Caco-2 (cell line): ENCODE data around the gene KRTAP5-2. TPM values are rescaled to one million over a fixed set of nuclear protein-coding genes. Genes with fewer than 3 reads are reported as not detected.

Experiments used
- BruUV-seq: library from RNA; stranded (reverse); fragments of 400-500 nt; replicated peaks from 2 replicates; lab custom pipeline; 2021; lab: Mats Ljungman, UMichigan
- CTCF ChIA-PET: fragments of 300-600 bp; sonication (Branson Sonifier 250); formaldehyde crosslinking; loops from one replicate; lab custom pipeline; 2022; ENCODE audit warnings: antibody characterized with exemption; lab: Charles Lee
- POLR2A ChIA-PET: fragments of 300-600 bp; sonication (Branson Sonifier 250); formaldehyde crosslinking; loops from one replicate; lab custom pipeline; 2022; ENCODE audit warnings: antibody characterized with exemption; lab: Charles Lee
- DNase-seq, 2 experiments: peaks; one replicate each; pipeline versions ENCODE4 v3.0.0 to v3.0.0-alpha.2; 2020 to 2022
- H3K27me3 ChIP-seq: replicated peaks from 2 replicates; pipeline ENCODE4 v1.6.0; 2011; ENCODE audit warnings: low read length; ENCODE audit not compliant: control insufficient read depth, insufficient read depth
- H3K36me3 ChIP-seq: 2 replicates; pipeline ENCODE4 v1.5.1; 2011; ENCODE audit warnings: low read length; ENCODE audit not compliant: control insufficient read depth, insufficient read depth
- H3K4me1 ChIP-seq: fragments of 250-450 bp; sonication (Bioruptor Pico); 2 replicates; pipeline ENCODE4 v1.5.1; 2020; ENCODE audit warnings: mild to moderate bottlenecking
- H3K4me3 ChIP-seq: 2 replicates; pipeline ENCODE4 v1.5.1; 2011; ENCODE audit warnings: low read depth, mild to moderate bottlenecking, control low read depth, low read length
- H3K9me3 ChIP-seq: fragments of 250-450 bp; sonication (Bioruptor Pico); 2 replicates; pipeline ENCODE4 v1.5.1; 2020; ENCODE audit warnings: mild to moderate bottlenecking, moderate library complexity
- H3K27ac Mint-ChIP-seq: one replicate; pipeline ENCODE4 v1.8.0; 2022; ENCODE audit warnings: mixed read lengths; ENCODE audit not compliant: unreplicated experiment
- H3K27me3 Mint-ChIP-seq: one replicate; pipeline ENCODE4 v1.8.0; 2022; ENCODE audit warnings: mixed read lengths; ENCODE audit not compliant: insufficient read depth, unreplicated experiment
- H3K36me3 Mint-ChIP-seq: one replicate; pipeline ENCODE4 v1.8.0; 2022; ENCODE audit warnings: mild to moderate bottlenecking, mixed read lengths; ENCODE audit not compliant: insufficient read depth, unreplicated experiment
- H3K4me1 Mint-ChIP-seq: one replicate; pipeline ENCODE4 v1.8.0; 2022; ENCODE audit warnings: low read depth, mixed read lengths; ENCODE audit not compliant: unreplicated experiment
- H3K4me3 Mint-ChIP-seq: one replicate; pipeline ENCODE4 v1.8.0; 2022; ENCODE audit warnings: mild to moderate bottlenecking, moderate library complexity, mixed read lengths; ENCODE audit not compliant: unreplicated experiment
- H3K9me3 Mint-ChIP-seq: one replicate; pipeline ENCODE4 v1.8.0; 2022; ENCODE audit warnings: mixed read lengths; ENCODE audit not compliant: unreplicated experiment
- intact Hi-C: fragments of 100-400 bp; cut with micrococcal nuclease; formaldehyde crosslinking; loops from one replicate; pipeline ENCODE4 v1.10.0; 2022; ENCODE audit not compliant: unreplicated experiment
- total RNA-seq: library from RNA; stranded (reverse); gene quantifications from 2 replicates; pipeline ENCODE4 v1.2.3, GENCODE V29; 2022
- TF ChIP-seq, protein P1 (sequence below), 2 experiments: fragments of 200-600 bp in 1 of 2; IDR thresholded peaks; 1 replicate in 1 of 2; 2 replicates in 1 of 2; pipeline versions ENCODE4 v1.5.1 to v1.8.0; 2011 to 2022; ENCODE audit warnings: antibody characterized with exemption in 1 of 2, control low read depth in 1 of 2, inconsistent platforms in 1 of 2, low read depth in 1 of 2, low read length in 1 of 2, mild to moderate bottlenecking in 1 of 2, moderate library complexity in 1 of 2; ENCODE audit not compliant: insufficient read depth in 1 of 2, severe bottlenecking in 1 of 2, unreplicated experiment in 1 of 2

KRTAP5-2 gene
- total RNA-seq, 1 experiment from 2014 or later, result not detected

DNA sequence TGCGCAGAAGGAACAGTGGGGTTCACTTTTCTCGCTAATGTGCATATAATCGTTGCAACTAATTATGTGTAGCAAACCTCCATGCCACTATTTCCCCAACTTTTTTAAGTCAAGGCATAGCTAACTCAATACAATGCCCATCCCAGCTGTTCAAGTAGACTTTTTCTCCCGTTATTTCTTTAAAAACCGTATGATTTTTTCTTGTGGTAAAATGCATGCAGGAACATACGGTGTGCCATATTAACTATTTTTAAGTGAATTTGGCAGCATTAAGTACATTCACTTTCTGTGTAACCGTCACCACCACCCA is 23.2 kb downstream of the KRTAP5-2 start:
- Mint-ChIP-seq H3K4me1 (no peaks in the 10 kb centered on the region), H3K27ac (no peak overlapping the region), H3K27me3 (no peaks in the 10 kb centered on the region), H3K9me3 (peaks cover 17% of the 10 kb centered on the region), H3K36me3 (no peaks in the 10 kb centered on the region), H3K4me3 (peak overlapping the region; percentile 70)
- TF ChIP-seq, protein P1, sequence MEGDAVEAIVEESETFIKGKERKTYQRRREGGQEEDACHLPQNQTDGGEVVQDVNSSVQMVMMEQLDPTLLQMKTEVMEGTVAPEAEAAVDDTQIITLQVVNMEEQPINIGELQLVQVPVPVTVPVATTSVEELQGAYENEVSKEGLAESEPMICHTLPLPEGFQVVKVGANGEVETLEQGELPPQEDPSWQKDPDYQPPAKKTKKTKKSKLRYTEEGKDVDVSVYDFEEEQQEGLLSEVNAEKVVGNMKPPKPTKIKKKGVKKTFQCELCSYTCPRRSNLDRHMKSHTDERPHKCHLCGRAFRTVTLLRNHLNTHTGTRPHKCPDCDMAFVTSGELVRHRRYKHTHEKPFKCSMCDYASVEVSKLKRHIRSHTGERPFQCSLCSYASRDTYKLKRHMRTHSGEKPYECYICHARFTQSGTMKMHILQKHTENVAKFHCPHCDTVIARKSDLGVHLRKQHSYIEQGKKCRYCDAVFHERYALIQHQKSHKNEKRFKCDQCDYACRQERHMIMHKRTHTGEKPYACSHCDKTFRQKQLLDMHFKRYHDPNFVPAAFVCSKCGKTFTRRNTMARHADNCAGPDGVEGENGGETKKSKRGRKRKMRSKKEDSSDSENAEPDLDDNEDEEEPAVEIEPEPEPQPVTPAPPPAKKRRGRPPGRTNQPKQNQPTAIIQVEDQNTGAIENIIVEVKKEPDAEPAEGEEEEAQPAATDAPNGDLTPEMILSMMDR (IDR thresholded peaks at IDR 0.05; ENCODE audit: insufficient read depth in 1 of 2, low read depth in 1 of 2, low read length in 1 of 2, severe bottlenecking in 1 of 2, unreplicated experiment in 1 of 2), result no peak
- no TSS peak for BruUV-seq
- Histone ChIP-seq H3K9me3 (peaks cover 7% of the 10 kb centered on the region; the same call in 1 of the 2 replicates), H3K27me3 (peaks cover 2% of the 10 kb centered on the region), H3K4me1 (peaks cover 14% of the 10 kb centered on the region; the same call in 1 of the 2 replicates), H3K36me3 (no peaks in the 10 kb centered on the region), H3K4me3 (no peak overlapping the region)
- CTCF ChIA-PET, result interaction anchor here (0.6 to 3.8 kb wide), 17 partner anchors 17 to 809 kb away, joined by 3 to 138 read pairs (median 4); partner anchors contain the start of genes BRSK2 and KRTAP5-2
- DNase-seq, result no peak
- POLR2A ChIA-PET, result no interaction called here
- intact Hi-C loops, result loop anchor here (1.0 to 5.0 kb wide), 3 partner anchors 21 to 463 kb away; no protein-coding TSS in a partner anchor

DNA sequence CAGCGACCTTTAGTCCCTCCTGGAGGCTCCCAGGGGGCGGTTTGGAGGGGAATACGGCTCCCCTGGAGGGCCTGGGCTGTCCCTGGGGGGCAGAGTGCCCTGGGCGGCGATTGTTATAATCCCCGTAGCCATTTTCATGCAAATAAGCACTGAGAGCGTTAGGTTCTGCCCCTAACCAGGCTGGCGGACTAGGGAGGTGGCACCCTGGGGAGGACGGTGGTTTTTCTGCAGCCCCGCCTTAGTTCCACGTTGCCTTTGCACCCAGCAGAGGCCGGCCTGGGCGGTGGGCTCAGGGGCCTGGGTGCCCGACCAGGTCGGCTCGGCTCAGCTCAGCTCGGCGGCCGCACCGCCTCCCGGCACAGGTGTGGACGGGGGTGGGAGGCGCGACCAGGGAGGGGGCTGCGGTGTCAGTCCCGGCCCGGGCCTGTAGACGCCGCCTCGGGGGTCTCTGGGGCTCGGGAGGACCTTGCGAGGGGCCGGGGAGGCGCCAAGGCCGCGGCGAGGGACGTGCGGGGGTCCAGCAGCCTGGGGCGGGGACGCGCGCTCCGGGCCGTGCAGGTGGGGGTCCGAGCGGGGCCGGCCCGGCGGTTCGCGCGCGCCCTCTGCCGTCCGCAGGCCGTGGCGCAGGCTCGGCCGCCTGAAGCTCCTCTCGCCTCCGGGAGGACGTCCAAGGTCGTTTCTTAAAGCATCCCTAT is 23.7 kb downstream of the KRTAP5-2 start:
- POLR2A ChIA-PET, result no interaction called here
- Histone ChIP-seq H3K36me3 (no peaks in the 10 kb centered on the region), H3K27me3 (peaks cover 2% of the 10 kb centered on the region), H3K9me3 (peaks cover 7% of the 10 kb centered on the region; the same call in 1 of the 2 replicates), H3K4me3 (peak overlapping the region; percentile 41), H3K4me1 (peaks cover 14% of the 10 kb centered on the region; the same call in 1 of the 2 replicates)
- TF ChIP-seq, protein P1 (IDR thresholded peaks at IDR 0.05; ENCODE audit: insufficient read depth in 1 of 2, low read depth in 1 of 2, low read length in 1 of 2, severe bottlenecking in 1 of 2, unreplicated experiment in 1 of 2), result peak; percentile 62 to 93
- H3K27me3 Mint-ChIP-seq, result no peaks in the 10 kb centered on the region
- peaks cover 16% of the 10 kb centered on the region for H3K9me3 Mint-ChIP-seq
- peak overlapping the region; percentile 70 for H3K4me3 Mint-ChIP-seq
- intact Hi-C loops, result loop anchor here (1.0 to 5.0 kb wide), 3 partner anchors 20 to 462 kb away; no protein-coding TSS in a partner anchor
- CTCF ChIA-PET, result interaction anchor here (0.6 to 3.8 kb wide), 18 partner anchors 16 to 808 kb away, joined by 3 to 138 read pairs (median 4); partner anchors contain the start of genes BRSK2 and KRTAP5-2
- peak in 1 of 2 experiments; percentile 82 for DNase-seq
- peaks cover 5% of the 10 kb centered on the region for H3K4me1 Mint-ChIP-seq
- no TSS peak for BruUV-seq
- no peak overlapping the region for H3K27ac Mint-ChIP-seq
- H3K36me3 Mint-ChIP-seq, result no peaks in the 10 kb centered on the region

DNA sequence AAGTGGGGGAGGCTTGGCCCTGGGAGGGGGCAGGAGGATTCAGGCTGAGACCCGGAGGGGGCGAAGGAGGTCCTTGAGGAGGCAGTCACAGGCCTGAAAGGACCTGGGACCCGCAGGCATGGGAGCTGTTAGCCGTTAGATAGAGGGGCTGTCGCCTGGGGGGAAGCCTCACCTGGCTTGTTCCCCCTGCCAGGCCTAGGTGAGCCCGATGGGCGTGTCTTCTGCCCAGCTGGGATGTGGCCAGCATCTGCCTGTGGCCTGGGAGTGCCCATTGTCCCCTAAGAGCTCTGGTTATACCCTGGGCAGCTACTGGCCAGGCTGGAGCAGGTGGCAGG is 24.2 kb downstream of the KRTAP5-2 start:
- no peaks in the 10 kb centered on the region for H3K27me3 Mint-ChIP-seq

More for the DNA sequence above, 24.2 kb downstream of the KRTAP5-2 start:
- DNase-seq, result peak in 1 of 2 experiments; percentile 46
- ChIA-PET CTCF (interaction anchor here (0.6 to 3.8 kb wide), 7 partner anchors 16 to 311 kb away, joined by 4 to 138 read pairs (median 13); no protein-coding TSS in a partner anchor), POLR2A (no interaction called here)
- TF ChIP-seq, protein P1 (IDR thresholded peaks at IDR 0.05; ENCODE audit: insufficient read depth in 1 of 2, low read depth in 1 of 2, low read length in 1 of 2, severe bottlenecking in 1 of 2, unreplicated experiment in 1 of 2), result no peak
- no peaks in the 10 kb centered on the region for H3K36me3 Mint-ChIP-seq
- peaks cover 7% of the 10 kb centered on the region; the same call in 1 of the 2 replicates for H3K9me3 ChIP-seq
- peaks cover 14% of the 10 kb centered on the region; the same call in 1 of the 2 replicates for H3K4me1 ChIP-seq
- H3K4me3 Mint-ChIP-seq, result peak overlapping the region; percentile 70
- H3K36me3 ChIP-seq, result no peaks in the 10 kb centered on the region
- peak overlapping the region; percentile 41 for H3K4me3 ChIP-seq
- H3K27me3 ChIP-seq, result peaks cover 2% of the 10 kb centered on the region
- BruUV-seq, result no TSS peak
- peaks cover 6% of the 10 kb centered on the region for H3K4me1 Mint-ChIP-seq
- H3K27ac Mint-ChIP-seq, result no peak overlapping the region
- H3K9me3 Mint-ChIP-seq, result peaks cover 11% of the 10 kb centered on the region
- intact Hi-C loops, result loop anchor here (1.0 to 5.0 kb wide), 3 partner anchors 20 to 462 kb away; no protein-coding TSS in a partner anchor
